Measurements from ENCODE around the gene EFCAB14.
"Not testable (repeated sequence)": the region's sequence is repeated elsewhere in the genome, so short reads cannot be mapped to it uniquely, and the experiment has no call there.

- TF ChIP-seq, protein P1, sequence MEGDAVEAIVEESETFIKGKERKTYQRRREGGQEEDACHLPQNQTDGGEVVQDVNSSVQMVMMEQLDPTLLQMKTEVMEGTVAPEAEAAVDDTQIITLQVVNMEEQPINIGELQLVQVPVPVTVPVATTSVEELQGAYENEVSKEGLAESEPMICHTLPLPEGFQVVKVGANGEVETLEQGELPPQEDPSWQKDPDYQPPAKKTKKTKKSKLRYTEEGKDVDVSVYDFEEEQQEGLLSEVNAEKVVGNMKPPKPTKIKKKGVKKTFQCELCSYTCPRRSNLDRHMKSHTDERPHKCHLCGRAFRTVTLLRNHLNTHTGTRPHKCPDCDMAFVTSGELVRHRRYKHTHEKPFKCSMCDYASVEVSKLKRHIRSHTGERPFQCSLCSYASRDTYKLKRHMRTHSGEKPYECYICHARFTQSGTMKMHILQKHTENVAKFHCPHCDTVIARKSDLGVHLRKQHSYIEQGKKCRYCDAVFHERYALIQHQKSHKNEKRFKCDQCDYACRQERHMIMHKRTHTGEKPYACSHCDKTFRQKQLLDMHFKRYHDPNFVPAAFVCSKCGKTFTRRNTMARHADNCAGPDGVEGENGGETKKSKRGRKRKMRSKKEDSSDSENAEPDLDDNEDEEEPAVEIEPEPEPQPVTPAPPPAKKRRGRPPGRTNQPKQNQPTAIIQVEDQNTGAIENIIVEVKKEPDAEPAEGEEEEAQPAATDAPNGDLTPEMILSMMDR (conservative IDR thresholded peaks at IDR 0.05) = not testable (repeated sequence)
- TF ChIP-seq ZFX (IDR thresholded peaks at IDR 0.05) = not testable (repeated sequence)
Measured at GRCh38 chr1:46654698-46655097, 64.2 kb downstream of the EFCAB14 start.
